HG03378 (cell line): ENCODE results near the gene TIGD3.

Experiments used
- ATAC-seq: cut with Tn5 transposase; IDR thresholded peaks from one replicate; pipeline ENCODE4 v1.9.1; 2021; ENCODE audit warnings: mild to moderate bottlenecking, moderate library complexity; ENCODE audit not compliant: unreplicated experiment

The TIGD3 gene

DNA sequence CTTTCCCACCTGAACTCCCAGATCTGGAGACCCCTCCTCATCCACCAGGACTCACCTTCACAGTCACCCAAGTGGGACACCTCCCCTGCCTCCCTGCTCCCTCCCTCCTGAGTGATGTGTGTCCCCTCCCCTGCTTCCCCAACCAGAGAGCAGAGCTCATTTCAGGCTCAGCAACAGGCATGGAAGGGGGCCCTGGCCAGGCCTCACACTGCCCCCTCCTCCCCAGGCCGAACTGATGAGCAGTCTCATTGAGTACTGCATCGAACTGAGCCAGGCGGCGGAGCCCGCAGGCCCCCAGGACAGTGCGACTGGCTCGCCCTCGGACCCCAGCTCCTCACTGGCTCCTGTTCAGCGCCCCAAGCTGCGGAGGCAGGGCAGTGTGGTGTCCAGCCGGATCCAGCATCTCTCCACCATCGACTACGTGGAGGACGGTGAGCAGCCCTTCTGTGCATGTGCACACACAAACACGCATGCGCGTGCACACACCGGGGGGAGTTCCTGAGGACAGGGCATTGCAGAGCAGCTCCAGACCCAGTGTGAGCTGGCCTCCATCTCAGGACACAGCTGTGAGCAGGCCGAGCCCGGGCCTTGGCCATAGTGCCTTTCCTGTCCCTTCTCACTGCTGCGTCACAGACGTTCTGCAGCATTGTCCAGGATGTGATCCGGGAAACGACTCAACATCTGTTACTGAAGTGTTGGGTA, 50.2 kb downstream of the TIGD3 start:
- ATAC-seq, result no peak
